Measurements from ENCODE around the gene ADPRH.

ADPRH gene

DNA sequence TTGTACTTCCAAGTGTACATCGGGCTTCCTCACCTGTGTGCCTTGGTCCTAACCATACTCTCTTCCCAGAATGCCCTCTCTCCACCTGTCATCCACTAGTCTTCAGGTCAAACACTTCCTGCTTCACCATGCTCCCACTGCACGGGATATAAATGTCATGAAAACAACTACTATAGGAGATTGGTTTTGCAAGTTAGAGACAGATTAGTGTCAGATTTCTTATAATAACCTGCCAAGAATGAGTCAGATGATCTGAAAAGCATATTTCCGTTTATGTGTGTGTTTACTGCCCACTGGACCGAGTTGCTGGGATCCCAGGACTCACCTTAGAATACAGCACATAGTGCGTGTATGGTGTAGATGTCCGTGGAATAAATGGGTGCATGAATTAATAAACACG lies 39.8 kb downstream of the ADPRH start:
- no peaks in the 10 kb centered on the region for H3K4me1 Mint-ChIP-seq
- peaks cover 39% of the 10 kb centered on the region for H3K27me3 Mint-ChIP-seq
- no peak for DNase-seq
- H3K36me3 Mint-ChIP-seq = no peaks in the 10 kb centered on the region
- H3K27ac Mint-ChIP-seq = no peak overlapping the region
- H3K9me3 Mint-ChIP-seq = no peaks in the 10 kb centered on the region
- CTCF ChIA-PET = no interaction called here
- H3K4me3 Mint-ChIP-seq = no peak overlapping the region

DNA sequence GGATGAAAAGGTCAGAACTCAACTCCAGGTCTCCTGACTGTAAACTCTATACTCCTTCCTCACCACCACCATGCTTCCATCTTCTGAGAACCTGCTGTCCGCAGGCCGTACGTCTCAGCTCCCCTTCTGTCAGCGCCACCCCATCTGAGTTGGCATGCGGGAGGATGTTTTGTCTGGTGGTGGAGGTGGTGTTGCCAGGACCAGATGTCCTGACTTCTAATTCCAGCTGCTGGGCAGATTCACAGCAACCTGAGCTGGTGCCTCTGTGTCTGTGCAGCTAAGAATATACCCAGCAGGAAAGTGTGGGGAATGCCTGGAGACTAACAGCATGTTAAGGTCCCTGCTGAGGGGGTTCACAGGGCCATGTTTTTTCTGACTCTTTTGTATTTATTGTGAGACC lies 41.6 kb downstream of the ADPRH start:
- CTCF ChIA-PET = interaction anchor here (1.6 kb wide), 1 partner anchor 21 kb away, joined by 5 read pairs; no protein-coding TSS in a partner anchor
- no peak for DNase-seq
- Mint-ChIP-seq H3K4me3 (no peak overlapping the region), H3K4me1 (no peaks in the 10 kb centered on the region), H3K9me3 (no peaks in the 10 kb centered on the region), H3K27ac (no peak overlapping the region), H3K36me3 (no peaks in the 10 kb centered on the region), H3K27me3 (peaks cover 46% of the 10 kb centered on the region)

DNA sequence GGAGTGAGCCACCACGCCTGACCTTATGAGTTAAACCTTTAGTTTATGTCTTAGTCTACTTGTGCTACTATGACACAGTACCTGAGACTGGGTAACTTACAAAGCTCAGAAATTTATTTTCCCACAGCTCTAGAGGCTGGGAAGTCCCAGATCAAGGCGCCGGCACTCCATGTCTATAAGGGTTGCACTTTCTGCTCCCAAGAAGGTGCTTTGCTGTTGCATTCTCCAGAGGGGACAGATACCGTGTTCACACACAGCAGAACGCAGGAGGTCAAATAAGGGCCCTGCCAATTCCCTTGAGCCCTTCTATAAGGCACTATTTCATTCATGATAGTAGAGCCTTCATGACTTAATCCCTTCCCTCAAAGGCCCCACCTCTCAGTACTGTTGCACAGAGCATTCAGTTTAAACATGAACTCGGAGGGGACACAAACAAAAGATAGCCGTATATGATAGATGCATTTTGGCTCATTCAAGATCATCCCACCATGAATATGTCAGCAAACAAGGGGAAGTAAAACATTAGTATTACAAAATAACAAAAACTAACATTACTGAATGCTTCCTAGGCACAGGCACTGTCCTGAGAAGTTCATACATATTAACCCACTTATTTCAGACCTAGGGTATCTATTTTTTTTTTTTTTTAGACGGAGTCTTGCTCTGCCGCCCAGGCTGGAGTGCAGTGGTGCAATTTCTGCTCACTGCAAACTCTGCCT lies 44.9 kb downstream of the ADPRH start:
- Mint-ChIP-seq H3K36me3 (no peaks in the 10 kb centered on the region), H3K4me3 (no peak overlapping the region), H3K27me3 (peaks cover 48% of the 10 kb centered on the region), H3K27ac (no peak overlapping the region), H3K9me3 (no peaks in the 10 kb centered on the region), H3K4me1 (peaks cover 23% of the 10 kb centered on the region)
- CTCF ChIA-PET = interaction anchor here (0.6 kb wide), 1 partner anchor 34 kb away, joined by 3 read pairs; no protein-coding TSS in a partner anchor
- no peak for DNase-seq

DNA sequence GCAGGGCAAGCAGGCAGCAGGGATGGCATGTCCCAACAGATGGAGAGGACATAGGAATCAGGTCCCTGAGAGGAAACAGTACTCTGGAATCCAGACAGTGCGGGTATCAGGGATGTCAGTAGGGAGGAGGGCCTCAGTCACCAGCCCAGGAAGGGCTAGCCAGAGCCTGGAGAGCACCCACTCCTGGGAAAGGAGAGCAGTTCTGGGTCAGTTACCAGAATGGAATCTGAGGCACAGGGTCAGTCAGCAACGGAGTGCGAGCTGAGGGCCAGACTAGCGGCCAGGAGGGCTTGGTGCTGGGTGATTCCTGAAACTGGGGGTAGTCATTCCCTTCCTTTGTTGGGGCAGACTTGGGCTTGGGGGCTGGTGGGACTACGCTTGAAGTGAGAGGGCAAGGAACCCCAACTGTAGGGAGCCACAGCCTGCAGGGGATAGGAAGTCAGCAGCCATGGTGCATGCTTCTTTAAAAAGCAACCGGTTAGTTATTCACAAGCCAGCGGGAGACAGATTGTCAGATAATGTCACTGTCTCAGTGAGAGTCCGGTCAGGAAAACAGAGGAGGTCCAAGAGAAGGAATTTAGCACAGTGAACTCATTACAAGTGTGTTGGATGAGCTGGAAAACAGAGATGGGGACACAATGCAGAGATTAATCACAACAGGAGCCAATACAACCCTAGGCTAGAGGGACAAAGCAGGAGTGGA lies 46.3 kb downstream of the ADPRH start:
- peaks cover 48% of the 10 kb centered on the region for H3K27me3 Mint-ChIP-seq
- no peak overlapping the region for H3K27ac Mint-ChIP-seq
- H3K4me3 Mint-ChIP-seq = no peak overlapping the region
- H3K36me3 Mint-ChIP-seq = no peaks in the 10 kb centered on the region
- H3K4me1 Mint-ChIP-seq = peaks cover 24% of the 10 kb centered on the region
- no peak for DNase-seq
- CTCF ChIA-PET = no interaction called here
- no peaks in the 10 kb centered on the region for H3K9me3 Mint-ChIP-seq

DNA sequence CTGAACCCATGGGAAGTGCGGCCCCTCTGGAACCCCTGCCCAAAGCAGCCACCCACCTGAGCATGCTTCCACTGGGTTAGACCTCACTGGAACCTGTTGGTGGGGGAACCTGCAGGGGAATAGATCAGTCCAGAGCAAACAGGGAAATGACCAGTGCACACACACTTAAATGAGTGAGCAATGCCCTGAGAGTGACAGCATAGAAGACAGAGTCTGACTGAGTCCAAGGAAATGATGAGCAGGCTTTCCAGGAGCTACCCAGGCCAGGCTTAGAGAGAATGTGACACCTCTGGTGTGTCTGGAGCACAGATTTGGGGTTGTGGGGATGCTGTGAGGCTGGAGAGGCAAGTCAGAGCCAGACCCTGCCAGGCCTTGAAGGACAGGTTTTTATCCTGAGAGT lies 46.9 kb downstream of the ADPRH start:
- DNase-seq = no peak
- H3K4me3 Mint-ChIP-seq = no peak overlapping the region
- H3K4me1 Mint-ChIP-seq = peaks cover 24% of the 10 kb centered on the region
- peaks cover 42% of the 10 kb centered on the region for H3K27me3 Mint-ChIP-seq
- no peaks in the 10 kb centered on the region for H3K36me3 Mint-ChIP-seq
- H3K27ac Mint-ChIP-seq = no peak overlapping the region
- CTCF ChIA-PET = no interaction called here
- H3K9me3 Mint-ChIP-seq = no peaks in the 10 kb centered on the region

DNA sequence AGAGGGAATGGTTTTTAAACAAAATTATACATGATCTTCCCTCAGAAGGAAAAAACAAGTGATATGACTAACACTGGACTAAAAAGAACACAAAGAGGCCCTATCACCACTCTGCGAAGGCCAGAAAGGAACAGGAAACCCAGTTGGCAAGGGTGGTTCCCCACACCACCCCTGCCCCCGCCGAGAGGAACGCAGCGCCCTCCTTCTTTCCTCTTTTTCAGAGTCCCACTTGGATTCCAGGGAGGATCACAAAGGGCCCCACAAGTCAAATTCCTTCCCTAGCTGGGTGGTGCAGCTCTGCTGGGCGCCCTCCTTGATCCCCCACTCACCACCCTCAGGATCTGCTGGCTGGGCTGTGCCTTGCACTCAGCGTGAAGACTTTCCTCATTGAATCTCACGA lies 48.2 kb downstream of the ADPRH start:
- no peak overlapping the region for H3K27ac Mint-ChIP-seq

DNA sequence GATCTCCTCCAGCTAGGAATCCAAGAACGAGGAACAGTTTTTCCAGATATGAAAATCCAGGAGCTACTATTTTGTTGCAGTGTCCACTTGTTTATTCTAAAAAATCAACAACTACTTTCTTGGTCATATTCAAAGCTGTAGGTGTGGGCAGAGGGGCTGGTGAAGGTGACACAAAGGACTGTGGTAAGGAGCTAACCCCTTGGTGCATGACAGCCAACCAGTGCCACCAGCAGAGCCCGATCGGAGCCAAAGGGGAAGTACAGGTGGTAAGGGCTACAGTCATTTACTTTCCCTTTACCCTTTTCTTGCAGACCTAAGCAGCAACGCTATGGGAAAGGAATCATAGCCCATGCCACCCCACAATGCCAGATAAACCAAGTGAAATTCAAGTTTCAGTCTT lies 49.1 kb downstream of the ADPRH start:
- Mint-ChIP-seq H3K4me1 (peaks cover 24% of the 10 kb centered on the region), H3K36me3 (no peaks in the 10 kb centered on the region), H3K27me3 (peaks cover 42% of the 10 kb centered on the region), H3K27ac (no peak overlapping the region), H3K9me3 (no peaks in the 10 kb centered on the region), H3K4me3 (no peak overlapping the region)
- CTCF ChIA-PET = no interaction called here
- no peak for DNase-seq

More for the DNA sequence above, 48.2 kb downstream of the ADPRH start:
- Mint-ChIP-seq H3K9me3 (no peaks in the 10 kb centered on the region), H3K27me3 (peaks cover 35% of the 10 kb centered on the region), H3K4me3 (no peak overlapping the region), H3K4me1 (peaks cover 24% of the 10 kb centered on the region), H3K36me3 (no peaks in the 10 kb centered on the region)
- CTCF ChIA-PET = no interaction called here
- no peak for DNase-seq

DNA sequence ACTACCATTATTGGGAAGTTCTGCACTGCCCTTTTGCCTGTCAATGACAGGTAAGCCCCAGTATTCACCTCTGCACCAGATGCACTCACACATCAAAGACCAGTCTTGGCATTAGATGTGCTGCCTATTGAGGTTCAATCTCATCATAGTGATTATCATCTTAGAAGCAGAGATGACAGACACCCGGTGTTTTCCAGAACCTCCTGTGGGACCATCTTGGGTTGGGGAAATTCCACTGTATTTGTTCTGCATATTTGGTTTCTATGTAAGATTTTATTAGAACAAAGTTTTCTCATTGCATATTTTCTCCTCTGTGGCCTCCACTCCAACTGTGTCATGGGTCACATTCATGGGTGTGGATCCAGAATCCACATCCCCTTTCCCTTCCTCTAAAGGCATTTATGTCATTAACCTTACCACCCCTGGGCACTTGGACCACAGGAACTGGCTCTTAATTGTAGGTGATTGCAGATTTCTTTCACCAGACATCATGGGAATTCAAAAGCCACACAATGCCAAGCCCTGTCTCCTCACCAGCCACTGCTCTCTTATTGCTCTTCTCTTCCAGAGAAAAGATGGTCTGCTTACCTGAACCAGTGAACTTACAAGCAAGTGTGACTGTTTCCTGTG lies 49.6 kb downstream of the ADPRH start:
- Mint-ChIP-seq H3K27me3 (peaks cover 47% of the 10 kb centered on the region), H3K36me3 (no peaks in the 10 kb centered on the region), H3K9me3 (no peaks in the 10 kb centered on the region), H3K4me3 (no peak overlapping the region), H3K27ac (no peak overlapping the region), H3K4me1 (peaks cover 24% of the 10 kb centered on the region)
- CTCF ChIA-PET = no interaction called here
- DNase-seq = no peak

DNA sequence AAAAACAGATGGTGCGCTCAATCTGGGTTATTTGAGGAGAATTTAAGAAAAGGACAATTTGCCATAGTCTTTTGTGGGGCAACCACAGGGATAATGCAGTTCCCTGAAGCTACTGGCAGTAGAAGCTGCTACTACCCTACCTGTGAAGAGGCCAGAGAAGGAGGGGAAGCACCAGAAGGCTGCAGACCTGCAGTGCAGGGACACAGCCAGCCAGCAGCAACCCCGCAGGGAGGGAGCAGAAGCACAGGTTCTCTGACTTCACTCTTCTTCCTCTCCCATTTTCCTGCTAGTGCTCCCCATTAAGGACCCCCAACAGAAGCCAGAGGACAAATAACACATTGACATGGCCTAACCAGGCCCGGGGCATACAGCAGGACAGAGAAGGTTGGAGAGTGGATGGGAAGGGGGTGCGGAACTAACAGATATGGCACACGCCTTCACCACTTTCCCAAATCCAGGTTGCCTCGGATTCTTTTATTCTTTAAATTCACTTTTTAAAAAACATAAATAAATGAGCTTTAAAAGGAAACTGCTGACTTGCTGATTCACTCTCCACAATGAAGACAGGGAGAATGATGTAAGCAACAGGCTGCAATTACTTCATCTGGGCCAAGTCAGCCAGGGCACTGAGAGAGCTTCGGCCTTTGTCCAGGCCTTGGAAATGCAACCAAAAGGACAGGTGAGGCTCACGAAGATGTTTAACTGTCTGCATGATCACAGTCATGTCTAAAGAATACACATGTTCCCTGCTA lies 51.0 kb downstream of the ADPRH start:
- Mint-ChIP-seq H3K4me1 (peaks cover 24% of the 10 kb centered on the region), H3K36me3 (no peaks in the 10 kb centered on the region), H3K27ac (no peak overlapping the region), H3K27me3 (peaks cover 41% of the 10 kb centered on the region), H3K4me3 (no peak overlapping the region), H3K9me3 (no peaks in the 10 kb centered on the region)
- CTCF ChIA-PET = no interaction called here
- DNase-seq = no peak

DNA sequence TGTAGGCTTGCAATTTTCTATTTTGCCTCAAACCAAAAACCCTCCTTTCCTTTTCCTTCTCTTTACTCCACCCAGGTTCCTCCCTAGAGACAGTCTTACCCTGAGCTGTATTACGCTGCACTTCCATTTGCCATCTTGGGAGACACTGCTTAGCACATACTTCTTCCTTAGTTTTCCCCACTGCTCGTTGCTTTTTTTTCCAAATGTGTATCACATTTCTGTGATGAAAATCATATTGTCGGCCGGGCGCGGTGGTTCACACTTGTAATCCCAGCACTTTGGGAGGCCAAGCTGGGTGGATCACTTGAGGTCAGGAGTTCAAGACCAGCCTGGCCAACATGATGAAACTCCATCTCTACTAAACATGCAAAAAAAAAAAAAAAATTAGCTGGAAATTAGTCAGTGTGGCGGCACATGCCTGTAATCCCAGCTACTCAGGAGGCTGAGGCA lies 51.6 kb downstream of the ADPRH start:
- CTCF ChIA-PET = no interaction called here
- H3K4me3 Mint-ChIP-seq = no peak overlapping the region
- no peaks in the 10 kb centered on the region for H3K36me3 Mint-ChIP-seq
- no peak overlapping the region for H3K27ac Mint-ChIP-seq
- DNase-seq = no peak
- H3K4me1 Mint-ChIP-seq = peaks cover 24% of the 10 kb centered on the region
- peaks cover 35% of the 10 kb centered on the region for H3K27me3 Mint-ChIP-seq
- no peaks in the 10 kb centered on the region for H3K9me3 Mint-ChIP-seq

DNA sequence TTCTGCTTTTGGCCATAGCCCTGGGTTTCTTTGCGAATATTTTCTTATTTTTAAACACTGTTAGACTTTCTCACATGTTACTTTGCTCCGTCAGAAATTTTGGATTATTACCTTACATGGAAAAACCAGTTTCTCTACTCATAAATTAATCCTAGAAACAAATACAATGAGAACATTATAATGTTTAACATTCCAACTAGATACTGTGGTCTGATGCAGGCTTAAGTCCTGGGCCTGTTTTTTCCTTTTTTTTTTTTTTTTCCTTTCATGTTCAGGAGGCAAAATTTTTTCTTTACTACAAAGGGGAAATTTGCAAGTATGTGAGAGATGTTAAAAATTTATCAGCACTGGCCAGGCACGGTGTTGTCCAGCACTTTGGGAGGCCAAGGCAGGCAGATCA lies 52.2 kb downstream of the ADPRH start:
- no peak overlapping the region for H3K4me3 Mint-ChIP-seq
- CTCF ChIA-PET = no interaction called here
- H3K36me3 Mint-ChIP-seq = no peaks in the 10 kb centered on the region
- no peaks in the 10 kb centered on the region for H3K9me3 Mint-ChIP-seq
- DNase-seq = no peak
- peaks cover 29% of the 10 kb centered on the region for H3K27me3 Mint-ChIP-seq
- peaks cover 22% of the 10 kb centered on the region for H3K4me1 Mint-ChIP-seq
- no peak overlapping the region for H3K27ac Mint-ChIP-seq

DNA sequence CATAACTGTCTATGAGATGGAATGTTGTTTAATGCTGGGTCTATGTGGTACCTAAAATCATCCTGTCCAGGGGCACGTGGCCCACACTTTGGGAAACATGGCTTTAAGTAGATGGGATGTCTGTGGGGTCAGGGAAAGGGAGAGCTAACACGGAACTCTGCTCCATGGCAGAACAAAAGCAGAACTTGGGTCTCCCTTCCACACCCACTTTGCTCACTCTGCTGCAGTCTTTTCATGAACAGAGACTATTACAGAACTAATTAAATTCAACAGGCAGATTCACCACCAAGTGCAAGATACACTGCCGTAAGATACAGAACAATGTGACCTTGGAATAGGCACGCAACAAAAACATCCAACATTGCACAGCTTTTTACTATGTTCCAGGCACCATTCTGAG lies 52.9 kb downstream of the ADPRH start:
- Mint-ChIP-seq H3K4me1 (peaks cover 18% of the 10 kb centered on the region), H3K36me3 (no peaks in the 10 kb centered on the region), H3K27me3 (peaks cover 26% of the 10 kb centered on the region), H3K9me3 (no peaks in the 10 kb centered on the region), H3K27ac (no peak overlapping the region), H3K4me3 (no peak overlapping the region)
- no peak for DNase-seq
- CTCF ChIA-PET = no interaction called here

DNA sequence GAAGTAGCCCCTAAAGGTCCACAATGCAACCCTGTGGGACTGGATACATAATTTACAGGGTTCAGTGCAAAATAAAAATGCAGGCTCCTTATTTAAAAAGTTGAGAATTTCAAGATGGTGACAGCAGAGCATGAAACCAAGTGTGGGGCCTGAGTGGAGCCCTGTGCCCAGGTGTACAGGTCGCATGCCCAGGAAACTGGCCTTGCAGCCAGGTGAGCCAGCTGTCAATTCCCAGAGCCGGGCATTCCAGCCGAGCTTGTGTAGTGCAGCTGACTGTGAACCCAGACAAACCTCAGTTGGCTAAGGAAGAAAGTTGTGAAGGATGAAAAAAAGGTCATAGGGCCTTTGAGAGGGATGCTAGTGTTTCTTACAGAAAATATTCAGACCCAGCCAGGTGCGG lies 53.5 kb downstream of the ADPRH start:
- CTCF ChIA-PET = no interaction called here
- Mint-ChIP-seq H3K4me1 (peaks cover 15% of the 10 kb centered on the region), H3K9me3 (no peaks in the 10 kb centered on the region), H3K4me3 (no peak overlapping the region), H3K36me3 (no peaks in the 10 kb centered on the region), H3K27ac (no peak overlapping the region), H3K27me3 (peaks cover 20% of the 10 kb centered on the region)
- no peak for DNase-seq

DNA sequence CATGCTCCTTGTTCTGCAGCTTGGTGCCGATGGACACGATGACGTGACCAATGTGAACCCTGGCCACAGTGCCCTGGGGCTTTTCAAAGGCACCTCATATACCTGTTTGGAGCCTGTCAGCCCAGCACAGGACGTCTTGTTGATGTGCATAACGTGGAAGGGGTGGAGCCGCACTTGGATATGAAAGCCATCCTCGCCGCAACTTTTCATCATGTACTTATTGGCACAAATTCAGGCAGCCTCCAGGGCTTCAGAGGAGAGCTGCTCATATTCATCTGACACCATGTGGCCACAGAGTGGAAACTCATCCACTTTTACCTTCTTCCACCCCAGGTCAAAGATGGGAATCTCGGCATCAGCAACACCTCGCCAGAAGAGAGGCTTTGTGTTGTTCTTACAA lies 56.4 kb downstream of the ADPRH start:
- H3K4me3 Mint-ChIP-seq = no peak overlapping the region

More for the DNA sequence above, 56.4 kb downstream of the ADPRH start:
- DNase-seq = no peak
- Mint-ChIP-seq H3K27me3 (peaks cover 12% of the 10 kb centered on the region), H3K27ac (no peak overlapping the region), H3K36me3 (peaks cover 8% of the 10 kb centered on the region), H3K9me3 (no peaks in the 10 kb centered on the region), H3K4me1 (peaks cover 26% of the 10 kb centered on the region)
- CTCF ChIA-PET = no interaction called here

All from activated naive CD4-positive, alpha-beta T cell treated with anti-CD3 and anti-CD28 coated beads, Interleukin-2, amount 10 ng/mL, durations not matched to agents 7 days and 5 days (primary cell).